GM10248 (cell line): ENCODE measurements around the gene TYK2.

ENCODE experiments used
- CTCF ChIA-PET: fragments of 300-600 bp; sonication (Branson Sonifier 250); formaldehyde crosslinking; extraction: SDS; loops from one replicate; lab custom pipeline; 2021; ENCODE audit warnings: antibody characterized with exemption; lab: Yijun Ruan, JAX
- POLR2A ChIA-PET: fragments of 350-650 bp; sonication (Branson Sonifier 250); formaldehyde crosslinking; extraction: SDS; loops from one replicate; lab custom pipeline; 2020; ENCODE audit warnings: antibody characterized with exemption; lab: Yijun Ruan, JAX
- DNase-seq: peaks from one replicate; pipeline ENCODE4 v3.0.0; 2012; ENCODE audit errors: extremely low spot score
- TF ChIP-seq, protein P1 (sequence below): IDR thresholded peaks from 2 replicates; pipeline ENCODE4 v1.5.1; 2012; ENCODE audit warnings: mild to moderate bottlenecking, low read depth; ENCODE audit errors: extremely low read depth, missing control alignments, control extremely low read depth

The TYK2 gene

DNA sequence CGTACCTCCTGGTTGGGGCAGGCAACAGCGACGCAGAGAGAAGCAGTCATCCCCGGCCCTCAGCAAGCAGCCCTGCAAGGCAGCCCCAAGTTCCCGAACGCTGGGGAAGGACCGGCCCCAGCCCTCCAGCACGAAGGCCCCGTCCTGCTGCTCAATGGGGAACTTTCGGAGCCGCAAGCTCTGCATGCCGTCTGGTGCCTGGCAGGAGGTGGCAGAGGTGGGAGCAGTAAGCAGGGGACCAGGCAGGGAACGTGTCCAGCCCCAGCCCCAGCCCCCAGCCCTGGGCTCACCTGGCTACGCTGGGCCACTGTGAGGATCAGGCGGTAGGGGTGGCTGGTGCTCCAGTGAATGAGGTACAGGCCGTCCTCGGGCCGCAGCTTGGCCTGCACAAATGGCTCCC, 18.1 kb downstream of the TYK2 start:
- CTCF ChIA-PET = interaction anchor here (2.7 kb wide), 1 partner anchor 10 kb away, joined by 8 read pairs; no protein-coding TSS in a partner anchor
- POLR2A ChIA-PET = interaction anchor here (1.2 kb wide), 1 partner anchor 18 kb away, joined by 4 read pairs; no protein-coding TSS in a partner anchor
- TF ChIP-seq, protein P1, sequence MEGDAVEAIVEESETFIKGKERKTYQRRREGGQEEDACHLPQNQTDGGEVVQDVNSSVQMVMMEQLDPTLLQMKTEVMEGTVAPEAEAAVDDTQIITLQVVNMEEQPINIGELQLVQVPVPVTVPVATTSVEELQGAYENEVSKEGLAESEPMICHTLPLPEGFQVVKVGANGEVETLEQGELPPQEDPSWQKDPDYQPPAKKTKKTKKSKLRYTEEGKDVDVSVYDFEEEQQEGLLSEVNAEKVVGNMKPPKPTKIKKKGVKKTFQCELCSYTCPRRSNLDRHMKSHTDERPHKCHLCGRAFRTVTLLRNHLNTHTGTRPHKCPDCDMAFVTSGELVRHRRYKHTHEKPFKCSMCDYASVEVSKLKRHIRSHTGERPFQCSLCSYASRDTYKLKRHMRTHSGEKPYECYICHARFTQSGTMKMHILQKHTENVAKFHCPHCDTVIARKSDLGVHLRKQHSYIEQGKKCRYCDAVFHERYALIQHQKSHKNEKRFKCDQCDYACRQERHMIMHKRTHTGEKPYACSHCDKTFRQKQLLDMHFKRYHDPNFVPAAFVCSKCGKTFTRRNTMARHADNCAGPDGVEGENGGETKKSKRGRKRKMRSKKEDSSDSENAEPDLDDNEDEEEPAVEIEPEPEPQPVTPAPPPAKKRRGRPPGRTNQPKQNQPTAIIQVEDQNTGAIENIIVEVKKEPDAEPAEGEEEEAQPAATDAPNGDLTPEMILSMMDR = no peak
- no peak for DNase-seq

DNA sequence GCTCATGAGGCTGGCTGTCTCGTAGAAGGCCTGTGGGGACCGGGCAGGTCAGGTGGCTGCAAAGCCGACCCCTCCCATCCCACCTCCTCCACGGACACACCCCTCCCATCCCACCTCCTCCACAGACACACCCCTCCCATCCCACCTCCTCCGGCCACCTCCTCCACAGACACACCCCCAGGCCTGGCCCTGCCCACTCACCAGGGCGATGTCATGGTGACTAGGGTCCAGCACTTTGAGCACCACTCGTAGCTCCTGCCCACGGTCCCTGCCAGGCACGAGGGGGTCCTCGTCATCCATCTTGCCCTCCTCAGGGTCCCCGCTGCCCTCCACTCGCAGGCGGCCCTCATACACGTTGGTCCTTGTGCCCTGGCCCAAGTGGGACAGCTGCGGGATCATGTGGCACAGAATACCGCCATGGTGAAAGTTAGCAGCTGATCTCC, 18.8 kb downstream of the TYK2 start:
- DNase-seq = no peak
- POLR2A ChIA-PET = interaction anchor here (1.2 kb wide), 1 partner anchor 17 kb away, joined by 4 read pairs; no protein-coding TSS in a partner anchor
- TF ChIP-seq, protein P1 = no peak
- CTCF ChIA-PET = interaction anchor here (1.5 to 2.7 kb wide), 2 partner anchors 11 to 27 kb away, joined by 4 to 8 read pairs; no protein-coding TSS in a partner anchor

DNA sequence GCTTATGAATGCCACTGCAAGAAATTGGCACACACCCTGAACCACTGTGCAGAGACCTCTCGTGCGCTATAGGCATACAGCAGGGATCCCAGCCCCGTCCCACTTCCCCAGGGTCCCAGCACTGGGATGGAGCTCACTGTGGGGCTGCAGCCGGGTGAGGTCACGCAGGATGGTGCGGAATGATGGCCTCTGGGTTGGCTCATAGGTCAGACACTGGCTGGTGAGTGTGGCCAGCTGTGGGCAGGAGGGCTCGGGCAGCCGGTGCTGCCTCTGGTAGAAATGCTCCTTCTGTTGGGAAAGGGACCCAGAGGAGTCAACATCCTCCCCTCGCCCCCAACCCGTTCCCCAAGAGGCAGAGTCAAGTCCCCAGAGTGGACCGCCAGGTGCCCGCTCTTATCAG, 23.9 kb downstream of the TYK2 start:
- CTCF ChIA-PET = interaction anchor here (0.9 to 1.0 kb wide), 3 partner anchors 14 to 32 kb away, joined by 3 read pairs; no protein-coding TSS in a partner anchor
- DNase-seq = peak; percentile 8
- POLR2A ChIA-PET = no interaction called here
- TF ChIP-seq, protein P1 = no peak

DNA sequence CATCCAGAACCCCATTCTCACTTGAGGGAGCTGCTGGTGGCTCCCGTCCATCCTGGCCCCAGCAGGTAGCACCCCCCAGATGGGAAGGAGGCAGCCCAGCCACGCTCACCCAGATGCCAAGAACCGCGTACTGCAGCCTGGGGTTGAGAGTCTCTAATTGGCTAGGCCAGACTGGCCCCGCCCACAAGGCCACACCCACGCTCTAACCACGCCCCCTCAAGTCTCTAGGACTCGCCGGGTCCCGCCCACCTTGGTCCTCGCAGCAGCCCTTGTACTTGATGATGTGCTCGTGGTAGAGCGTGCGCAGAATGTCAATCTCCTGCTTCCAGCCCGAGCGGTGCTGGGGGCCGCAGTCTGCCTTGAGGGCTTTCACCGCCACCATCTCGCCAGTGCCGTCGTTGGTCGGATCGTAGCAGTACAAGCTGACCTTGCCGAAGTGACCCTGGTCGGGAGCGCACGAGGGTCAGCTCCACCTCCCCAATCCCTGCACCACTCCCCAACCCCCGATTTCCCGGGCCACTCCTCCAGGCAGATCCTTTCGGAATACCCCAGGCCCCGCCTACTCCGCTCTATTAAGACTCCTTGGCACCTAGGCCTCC, 26.5 kb downstream of the TYK2 start:
- DNase-seq = peak; percentile 17
- TF ChIP-seq, protein P1 = no peak
- ChIA-PET POLR2A (no interaction called here), CTCF (no interaction called here)

DNA sequence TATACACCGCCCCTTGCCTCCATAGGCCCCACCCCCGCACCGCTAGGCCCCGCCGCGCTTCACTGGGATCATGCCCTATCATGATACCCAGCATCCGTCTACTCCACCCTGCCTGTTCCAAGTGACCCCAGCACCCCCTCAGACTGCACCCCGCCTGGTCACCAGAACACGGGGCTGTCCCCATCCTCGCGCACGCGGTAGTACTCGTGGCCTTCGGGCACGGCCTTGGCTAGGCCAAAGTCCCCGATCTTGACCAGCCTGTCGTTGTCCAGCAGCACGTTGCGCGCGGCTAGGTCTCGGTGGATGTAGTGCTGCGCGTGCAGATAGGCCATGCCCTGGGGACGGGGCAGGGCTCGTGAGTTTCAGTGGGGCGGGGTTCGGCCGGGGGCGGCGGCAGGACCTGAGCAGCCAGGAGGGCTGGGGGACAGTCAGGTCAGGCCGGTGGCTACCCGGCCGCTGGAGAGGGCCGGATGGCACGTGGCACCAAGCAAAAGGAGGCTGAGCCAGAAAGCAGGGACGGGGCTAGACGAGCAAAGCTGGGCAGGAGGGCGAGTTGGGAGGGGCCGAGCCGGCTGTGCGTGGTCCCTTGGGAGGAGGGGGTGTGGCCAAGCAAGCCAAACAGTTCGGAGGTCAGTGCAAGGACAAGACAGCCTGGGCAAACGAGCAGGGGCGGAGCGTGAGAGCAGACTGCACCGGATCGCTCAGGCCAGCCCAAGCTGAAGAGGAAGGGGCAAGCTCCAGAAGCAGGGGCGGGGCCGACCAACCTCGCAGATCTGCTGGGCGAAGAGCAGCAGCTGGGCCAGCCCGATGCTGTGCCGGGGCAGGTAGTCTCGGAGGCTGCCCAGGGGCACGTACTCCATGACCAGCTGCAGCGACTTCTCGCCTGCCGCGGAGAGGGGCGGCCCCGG, 27.4 kb downstream of the TYK2 start:
- TF ChIP-seq, protein P1 = no peak
- POLR2A ChIA-PET = no interaction called here
- DNase-seq = peak; percentile 9
- CTCF ChIA-PET = no interaction called here

DNA sequence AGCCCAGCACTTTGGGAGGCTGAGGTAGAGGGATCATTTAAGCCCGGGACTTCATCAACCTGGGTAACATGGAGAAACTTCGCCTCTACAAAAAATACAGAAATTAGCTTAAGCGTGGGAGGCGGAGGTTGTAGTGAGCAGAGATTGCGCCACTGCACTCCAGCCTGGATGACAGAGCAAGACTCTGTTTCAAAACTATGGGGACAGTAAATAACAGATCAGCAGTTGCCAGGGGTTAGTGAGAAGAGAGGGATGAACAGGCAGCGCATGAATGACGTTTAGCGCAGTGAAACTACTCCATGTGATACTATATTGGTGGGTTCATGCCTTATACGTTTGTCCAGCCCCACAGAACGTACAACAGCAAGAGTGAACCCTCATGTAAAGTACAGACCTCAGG, 33.9 kb downstream of the TYK2 start:
- CTCF ChIA-PET = interaction anchor here (1.9 kb wide), 1 partner anchor 87 kb away, joined by 4 read pairs; no protein-coding TSS in a partner anchor
- DNase-seq = no peak
- TF ChIP-seq, protein P1 = no peak
- POLR2A ChIA-PET = no interaction called here
